ENCODE results near the gene PRTFDC1.

Gene PRTFDC1

GRCh38 chr10:24900888-24901685 is 51.3 kb downstream of the PRTFDC1 start:
- no peak for DNase-seq

- DNase-seq: no peak
These were observed 52.8 kb downstream of the PRTFDC1 start for GRCh38 chr10:24899571-24899970.

GRCh38 chr10:24898501-24898900 is 53.9 kb downstream of the PRTFDC1 start:
- DNase-seq: no peak

- no peak for DNase-seq
These were observed 55.0 kb downstream of the PRTFDC1 start for GRCh38 chr10:24897326-24897926.

GRCh38 chr10:24894728-24895127 is 57.7 kb downstream of the PRTFDC1 start:
- DNase-seq: peak; percentile 27

GRCh38 chr10:24894309-24894708 is 58.1 kb downstream of the PRTFDC1 start:
- DNase-seq: no peak

- no peak for DNase-seq
These were observed 59.3 kb downstream of the PRTFDC1 start for GRCh38 chr10:24893127-24893526.

GRCh38 chr10:24891823-24892222 is 60.6 kb downstream of the PRTFDC1 start:
- no peak for DNase-seq

GRCh38 chr10:24889639-24890038 is 62.8 kb downstream of the PRTFDC1 start:
- DNase-seq: no peak

GRCh38 chr10:24887855-24888231 is 64.6 kb downstream of the PRTFDC1 start:
- DNase-seq: no peak

- DNase-seq: no peak
These were observed 66.1 kb downstream of the PRTFDC1 start for GRCh38 chr10:24886290-24886680.

GRCh38 chr10:24885551-24886289 is 66.7 kb downstream of the PRTFDC1 start:
- DNase-seq: no peak

- DNase-seq: no peak
These were observed 67.6 kb downstream of the PRTFDC1 start for GRCh38 chr10:24884793-24885192.

GRCh38 chr10:24884316-24884715 is 68.1 kb downstream of the PRTFDC1 start:
- DNase-seq: no peak

- DNase-seq: no peak
These were observed 69.2 kb downstream of the PRTFDC1 start for GRCh38 chr10:24883176-24883575.

GRCh38 chr10:24882047-24882698 is 70.2 kb downstream of the PRTFDC1 start:
- peak; percentile 53 for DNase-seq

- DNase-seq: no peak
These were observed 72.5 kb downstream of the PRTFDC1 start for GRCh38 chr10:24879861-24880260.

GRCh38 chr10:24874133-24874532 is 78.3 kb downstream of the PRTFDC1 start:
- no peak for DNase-seq

- peak; percentile 29 for DNase-seq
These were observed 79.1 kb downstream of the PRTFDC1 start for GRCh38 chr10:24873281-24873683.

GRCh38 chr10:24872790-24873182 is 79.6 kb downstream of the PRTFDC1 start:
- no peak for DNase-seq

- DNase-seq: no peak
These were observed 80.2 kb downstream of the PRTFDC1 start for GRCh38 chr10:24872049-24872789.

Measured in CD4-positive, alpha-beta T cell treated with Interferon gamma for 1 hour (primary cell).